Psoas muscle (tissue), 8 donors: ENCODE data around the gene LGR4. TPM values are rescaled to one million over a fixed set of nuclear protein-coding genes. Genes with fewer than 3 reads are reported as not detected.

Experiments
- ATAC-seq, 4 donors: fragments of 200-7000 bp; cut with Tn5 transposase; one replicate each; pipeline ENCODE4 v1.9.1; 2020; ENCODE audit warnings: moderate library complexity in 3 of 4, mild to moderate bottlenecking in 2 of 4
- DNase-seq, 2 donors: peaks; one replicate each; pipeline ENCODE4 v3.0.0-alpha.2; 2020
- H3K27ac ChIP-seq: fragments of 200-600 bp; one replicate; pipeline ENCODE4 v1.8.0; 2022
- H3K27me3 ChIP-seq, 3 donors: fragments of 200-600 bp in 1 of 3; one replicate each; pipeline versions ENCODE4 v1.6.1 to v1.8.0; 2013 to 2022; ENCODE audit warnings: low read length in 2 of 3, mild to moderate bottlenecking in 2 of 3, moderate library complexity in 1 of 3; ENCODE audit not compliant: insufficient read depth in 3 of 3
- H3K36me3 ChIP-seq, 2 donors: fragments of 200-600 bp in 1 of 2; one replicate each; pipeline versions ENCODE4 v1.6.1 to v1.8.0; 2013 to 2022; ENCODE audit warnings: low read depth in 1 of 2, mild to moderate bottlenecking in 1 of 2, moderate library complexity in 1 of 2; ENCODE audit not compliant: insufficient read depth in 1 of 2
- H3K4me1 ChIP-seq: fragments of 200-600 bp; one replicate; pipeline ENCODE4 v1.8.0; 2022
- H3K4me3 ChIP-seq: fragments of 200-600 bp; one replicate; pipeline ENCODE4 v1.8.0; 2022; ENCODE audit warnings: mild to moderate bottlenecking
- H3K9me3 ChIP-seq: fragments of 200-600 bp; one replicate; pipeline ENCODE4 v1.8.0; 2022
- CTCF ChIP-seq: fragments of 200-600 bp; IDR thresholded peaks from one replicate; pipeline ENCODE4 v1.8.0; 2022; ENCODE audit warnings: antibody characterized with exemption
- WGBS, 3 donors: extraction: QIAGEN DNeasy Blood & Tissue Kit; methylation state at CpG; one replicate each; pipeline versions ENCODE4 v1.1.6 to v1.1.7; 2013; 5-methylcytosine and 5-hydroxymethylcytosine counted together
- intact Hi-C, 2 donors: fragments of 100-400 bp; cut with DNase I; formaldehyde crosslinking; loops; one replicate each; pipeline versions ENCODE4 v1.11.0 to v1.14.2; 2022
- polyA plus RNA-seq, 3 donors: library from polyadenylated mRNA; stranded (reverse); fragments of 200-250 nt; gene quantifications; one replicate each; pipeline ENCODE4 v1.2.3, GENCODE V29; 2013
- total RNA-seq, 4 donors: library from RNA; stranded (reverse); fragmentation: NEBNext Ultra II Directional in 2 of 4; extraction: Animal tissue kit (Norgen Biotek cat#: 25700) in 2 of 4; gene quantifications; one replicate each; pipeline versions ENCODE4 v1.2.1 to v1.2.4, GENCODE V29; 2021 to 2023
- donor health status: healthy with polysubstance abuse.
- donor health status: DM: no; HTN: no; CAD: no; lungs with moderate emphysema.
- donor health status: Bipolar disorder and iron deficiency.
- donor health status: healthy.
- donor health status: DM: yes; HTN: yes; CAD: no.
- donor health status: DM: no; HTN: no; CAD: no.
- donor health status: DM: no; HTN: no; CAD: no.
- donor health status: DM: yes; HTN: yes; CAD: no.

LGR4 gene
- total and polyA plus RNA-seq, 7 donors, result 3.9 to 15.2 (median 8.0) TPM

- Histone ChIP-seq H3K4me1 (peaks cover 5% of the 10 kb centered on the region), H3K4me3 (no peak overlapping the region), H3K27me3 (no peaks in the 10 kb centered on the region), H3K9me3 (no peaks in the 10 kb centered on the region), H3K27ac (no peak overlapping the region), H3K36me3 (peaks cover 6 to 41% of the 10 kb centered on the region in 2 donors)
- no peak for TF ChIP-seq CTCF
- intact Hi-C loops, result loop anchor here in 1 of 2 donors (10.0 kb wide), 1 partner anchor 107 kb away; the partner anchor contains the start of gene LGR4
- 67 to 82% (median 75%) methylated on average over 10 of the region's 10 CpGs for WGBS, 3 donors
- DNase-seq (no peak), ATAC-seq (no peak)
These were observed 104.7 kb downstream of the LGR4 start for GRCh38 chr11:27367881-27368280.

GRCh38 chr11:27363576-27364117, 108.9 kb downstream of the LGR4 start:
- peak in 1 of 4 donors; percentile 25 for ATAC-seq
- intact Hi-C loops, result loop anchor here (5.0 to 10.0 kb wide), 2 partner anchors 109 to 111 kb away; partner anchors contain the start of gene LGR4 (in 2 of the 2)
- H3K9me3 ChIP-seq, result no peaks in the 10 kb centered on the region
- 29 to 30% (median 30%) methylated on average over 13 of the region's 13 CpGs for WGBS, 3 donors
- TF ChIP-seq CTCF, result no peak
- no peaks in the 10 kb centered on the region for H3K27me3 ChIP-seq
- peak overlapping the region; percentile 88 for H3K4me3 ChIP-seq
- peak overlapping the region; percentile 56 for H3K27ac ChIP-seq
- H3K4me1 ChIP-seq, result peaks cover 5% of the 10 kb centered on the region
- no peak for DNase-seq
- H3K36me3 ChIP-seq, result peaks cover 0 to under 1% of the 10 kb centered on the region in 2 donors

GRCh38 chr11:27362749-27363575, 109.6 kb downstream of the LGR4 start, which contains the start of gene CCDC34:
TSS of gene CCDC34 (minus strand) at chr11:27363215. CDS start at chr11:27363194, 21 bp downstream.
- intact Hi-C loops, result loop anchor here (5.0 to 10.0 kb wide), 2 partner anchors 109 to 112 kb away; partner anchors contain the start of gene LGR4 (in 2 of the 2)

More at GRCh38 chr11:27362749-27363575, 109.6 kb downstream of the LGR4 start, which contains the start of gene CCDC34:
- Histone ChIP-seq H3K4me1 (peaks cover 5% of the 10 kb centered on the region), H3K4me3 (peak within 1 kb of the TSS; percentile 88), H3K36me3 (no peaks in the 10 kb centered on the region), H3K27me3 (no peaks in the 10 kb centered on the region), H3K27ac (peak within 1 kb of the TSS; percentile 56), H3K9me3 (no peaks in the 10 kb centered on the region)
- 0 to 1% (median 0%) methylated on average over 50 to 57 of the region's 57 CpGs for WGBS, 3 donors
- ATAC-seq (peak; percentile 98 to 100 (median 99)), DNase-seq (peak; percentile 91 to 94)
- TF ChIP-seq CTCF, result no peak
